Gastrocnemius medialis (tissue), 4 donors: ENCODE data around the gene PRPF31. TPM values are rescaled to one million over a fixed set of nuclear protein-coding genes. Genes with fewer than 3 reads are reported as not detected.

ENCODE experiments used
- ATAC-seq, 2 donors: fragments of 150-250 bp; one replicate each; pipeline ENCODE4 v1.9.1; 2016
- DNase-seq, 2 donors: peaks; one replicate each; pipeline ENCODE4 v3.0.0-alpha.2; 2019
- H3K27ac ChIP-seq, 4 donors: fragments of 200-600 bp; sonication (generic); 1 replicate in 1 of 4; 2 replicates in 3 of 4; pipeline ENCODE4 v1.5.1; 2016 to 2018; ENCODE audit warnings: mild to moderate bottlenecking in 2 of 4, moderate library complexity in 1 of 4
- H3K27me3 ChIP-seq, 3 donors: fragments of 200-600 bp; sonication (generic) in 2 of 3; 1 replicate in 1 of 3; 2 replicates in 2 of 3; pipeline versions ENCODE4 v1.5.1 to v1.6.0; 2016 to 2019; ENCODE audit warnings: mild to moderate bottlenecking in 1 of 3, moderate library complexity in 1 of 3
- H3K36me3 ChIP-seq, 2 donors: fragments of 200-600 bp; sonication (generic) in 1 of 2; one replicate each; pipeline ENCODE4 v1.5.1; 2017 to 2018
- H3K4me1 ChIP-seq, 2 donors: fragments of 200-600 bp; sonication (generic) in 1 of 2; one replicate each; pipeline ENCODE4 v1.5.1; 2016 to 2017; ENCODE audit warnings: mild to moderate bottlenecking in 2 of 2
- H3K4me3 ChIP-seq, 4 donors: fragments of 200-600 bp; sonication (generic) in 3 of 4; 1 replicate in 1 of 4; 2 replicates in 3 of 4; pipeline ENCODE4 v1.5.1; 2016 to 2019; ENCODE audit warnings: mild to moderate bottlenecking in 2 of 4
- H3K9me3 ChIP-seq, 3 donors: fragments of 200-600 bp; sonication (generic) in 2 of 3; 1 replicate in 1 of 3; 2 replicates in 2 of 3; pipeline ENCODE4 v1.5.1; 2016 to 2019
- POLR2A ChIP-seq, 2 donors: fragments of 450-650 bp; IDR thresholded peaks; one replicate each; pipeline ENCODE4 v1.6.1; 2017; ENCODE audit warnings: antibody characterized with exemption in 2 of 2, mild to moderate bottlenecking in 2 of 2, moderate library complexity in 2 of 2
- in situ Hi-C, 4 donors: fragments of 200-750 bp; cut with MboI; loops; one replicate each; pipeline versions ENCODE4 v1.15.0 to v1.8.0; 2017; ENCODE audit warnings: low sequenced_read_pairs in 4 of 4
- intact Hi-C: fragments of 100-400 bp; cut with DNase I; formaldehyde crosslinking; loops from one replicate; pipeline ENCODE4 v1.15.1; 2023; ENCODE audit warnings: low total_unique reads
- total RNA-seq, 4 donors: library from RNA; depleted of rRNA; stranded (reverse); fragments of >200 nt; gene quantifications; one replicate each; pipeline versions ENCODE4 v1.1.0 to v1.2.3, GENCODE V29; 2016
- TF ChIP-seq, protein P1 (sequence below), 5 experiments: fragments of 450-650 bp in 3 of 5; fragments of 200-600 bp in 2 of 5; sonication (generic) in 2 of 5; IDR thresholded peaks in 4 of 5; conservative IDR thresholded peaks in 1 of 5; 1 replicate in 4 of 5; 2 replicates in 1 of 5; pipeline ENCODE4 v1.5.1; 2016 to 2019; ENCODE audit warnings: antibody characterized with exemption in 5 of 5, mild to moderate bottlenecking in 3 of 5, moderate library complexity in 3 of 5

Gene PRPF31
- total RNA-seq, 4 donors from 2014 or later = 26.6 to 39.4 (median 37.2) TPM

- in situ Hi-C loops = no loop called here
- Histone ChIP-seq H3K4me3 (no peak overlapping the region), H3K36me3 (peaks cover 2 to 89% of the 10 kb centered on the region in 2 donors), H3K27ac (no peak overlapping the region), H3K4me1 (no peaks in the 10 kb centered on the region), H3K9me3 (no peaks in the 10 kb centered on the region), H3K27me3 (no peaks in the 10 kb centered on the region)
- TF ChIP-seq, protein P1, sequence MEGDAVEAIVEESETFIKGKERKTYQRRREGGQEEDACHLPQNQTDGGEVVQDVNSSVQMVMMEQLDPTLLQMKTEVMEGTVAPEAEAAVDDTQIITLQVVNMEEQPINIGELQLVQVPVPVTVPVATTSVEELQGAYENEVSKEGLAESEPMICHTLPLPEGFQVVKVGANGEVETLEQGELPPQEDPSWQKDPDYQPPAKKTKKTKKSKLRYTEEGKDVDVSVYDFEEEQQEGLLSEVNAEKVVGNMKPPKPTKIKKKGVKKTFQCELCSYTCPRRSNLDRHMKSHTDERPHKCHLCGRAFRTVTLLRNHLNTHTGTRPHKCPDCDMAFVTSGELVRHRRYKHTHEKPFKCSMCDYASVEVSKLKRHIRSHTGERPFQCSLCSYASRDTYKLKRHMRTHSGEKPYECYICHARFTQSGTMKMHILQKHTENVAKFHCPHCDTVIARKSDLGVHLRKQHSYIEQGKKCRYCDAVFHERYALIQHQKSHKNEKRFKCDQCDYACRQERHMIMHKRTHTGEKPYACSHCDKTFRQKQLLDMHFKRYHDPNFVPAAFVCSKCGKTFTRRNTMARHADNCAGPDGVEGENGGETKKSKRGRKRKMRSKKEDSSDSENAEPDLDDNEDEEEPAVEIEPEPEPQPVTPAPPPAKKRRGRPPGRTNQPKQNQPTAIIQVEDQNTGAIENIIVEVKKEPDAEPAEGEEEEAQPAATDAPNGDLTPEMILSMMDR (IDR thresholded peaks at IDR 0.05 in 4 of 5, conservative IDR thresholded peaks at IDR 0.05 in 1 of 5) = no peak
- TF ChIP-seq POLR2A (IDR thresholded peaks at IDR 0.05) = no peak
- DNase-seq (no peak), ATAC-seq (no peak)
- intact Hi-C loops = no loop called here
Measured at GRCh38 chr19:54125713-54126112, 10.2 kb downstream of the PRPF31 start.

- Histone ChIP-seq H3K36me3 (peaks cover 2 to 85% of the 10 kb centered on the region in 2 donors), H3K4me3 (no peak overlapping the region), H3K27ac (no peak overlapping the region), H3K27me3 (no peaks in the 10 kb centered on the region), H3K4me1 (no peaks in the 10 kb centered on the region), H3K9me3 (no peaks in the 10 kb centered on the region)
- intact Hi-C loops (no loop called here), in situ Hi-C loops (no loop called here)
- DNase-seq = no peak
- ATAC-seq = no peak
- TF ChIP-seq POLR2A (IDR thresholded peaks at IDR 0.05) = no peak
- TF ChIP-seq, protein P1 (IDR thresholded peaks at IDR 0.05 in 4 of 5, conservative IDR thresholded peaks at IDR 0.05 in 1 of 5) = no peak
Measured at GRCh38 chr19:54127688-54128440, 12.3 kb downstream of the PRPF31 start.

DNA sequence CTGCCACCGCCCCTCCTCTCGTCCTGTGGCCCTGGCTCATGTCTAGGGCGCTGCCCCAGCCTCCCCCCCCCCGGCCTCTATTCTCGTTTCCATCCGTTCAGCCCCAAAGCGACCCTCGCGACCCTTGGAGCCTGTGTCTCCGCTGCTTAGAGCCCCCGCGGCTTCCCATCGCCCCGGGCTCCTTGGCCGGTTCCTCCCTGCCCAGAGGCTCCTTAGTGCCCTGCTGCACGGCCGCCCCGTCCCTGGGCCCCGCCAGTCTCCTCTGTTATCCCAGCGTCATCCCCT lies 12.8 kb downstream of the PRPF31 start:
- no peak for TF ChIP-seq POLR2A (IDR thresholded peaks at IDR 0.05)
- TF ChIP-seq, protein P1 (IDR thresholded peaks at IDR 0.05 in 4 of 5, conservative IDR thresholded peaks at IDR 0.05 in 1 of 5) = no peak
- Histone ChIP-seq H3K4me1 (no peaks in the 10 kb centered on the region), H3K27ac (no peak overlapping the region), H3K9me3 (no peaks in the 10 kb centered on the region), H3K36me3 (peaks cover 2 to 80% of the 10 kb centered on the region in 2 donors), H3K4me3 (no peak overlapping the region), H3K27me3 (no peaks in the 10 kb centered on the region)
- no peak for ATAC-seq
- intact Hi-C loops (no loop called here), in situ Hi-C loops (no loop called here)
- DNase-seq = no peak

DNA sequence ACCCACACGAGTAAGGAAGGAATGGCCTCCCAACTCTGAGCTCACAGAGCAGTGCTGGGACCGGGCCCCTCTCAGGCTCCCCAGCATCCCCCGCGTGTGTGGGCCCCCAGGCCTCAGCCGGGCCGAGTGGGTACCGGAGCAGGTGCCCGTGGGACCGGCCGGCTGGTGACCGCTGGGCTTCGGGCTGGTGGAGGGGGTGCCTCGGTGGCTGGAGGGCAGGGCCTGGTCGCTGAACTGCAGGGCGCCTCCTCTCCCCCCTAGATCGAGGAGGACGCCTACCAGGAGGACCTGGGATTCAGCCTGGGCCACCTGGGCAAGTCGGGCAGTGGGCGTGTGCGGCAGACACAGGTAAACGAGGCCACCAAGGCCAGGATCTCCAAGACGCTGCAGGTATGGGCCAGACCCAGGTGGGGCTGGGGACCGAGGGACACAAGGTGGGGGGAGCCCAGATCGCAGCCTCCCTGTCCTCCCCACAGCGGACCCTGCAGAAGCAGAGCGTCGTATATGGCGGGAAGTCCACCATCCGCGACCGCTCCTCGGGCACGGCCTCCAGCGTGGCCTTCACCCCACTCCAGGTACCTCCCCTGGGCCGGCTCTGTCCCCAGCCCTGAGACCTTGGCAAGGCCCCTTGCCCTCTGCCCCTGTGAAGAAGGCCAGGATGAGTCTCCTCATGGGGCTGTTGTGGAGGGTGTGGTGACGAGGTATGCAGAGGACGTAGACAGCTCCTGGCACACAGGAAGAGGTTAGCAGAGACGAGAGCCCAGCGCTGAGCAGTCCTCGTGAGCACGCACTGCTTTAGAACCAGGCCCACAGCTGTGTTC lies 13.5 kb downstream of the PRPF31 start:
- in situ Hi-C loops (no loop called here), intact Hi-C loops (no loop called here)
- Histone ChIP-seq H3K27ac (no peak overlapping the region), H3K36me3 (peaks cover 2 to 74% of the 10 kb centered on the region in 2 donors), H3K4me1 (no peaks in the 10 kb centered on the region), H3K27me3 (no peaks in the 10 kb centered on the region), H3K9me3 (no peaks in the 10 kb centered on the region), H3K4me3 (no peak overlapping the region)
- DNase-seq (no peak), ATAC-seq (no peak)
- TF ChIP-seq POLR2A (IDR thresholded peaks at IDR 0.05) = no peak
- TF ChIP-seq, protein P1 (IDR thresholded peaks at IDR 0.05 in 4 of 5, conservative IDR thresholded peaks at IDR 0.05 in 1 of 5) = no peak
